Erythroblast (primary cell): ENCODE measurements around the gene EVI5.

Experiments
- GATA1 ChIP-seq: IDR thresholded peaks from 2 replicates; pipeline ENCODE4 v1.6.1; 2011; ENCODE audit warnings: low read depth, mild to moderate bottlenecking, control low read depth, low read length, moderate library complexity
- POLR2A ChIP-seq: IDR thresholded peaks from 2 replicates; pipeline ENCODE4 v1.6.1; 2011; ENCODE audit warnings: mild to moderate bottlenecking, low read length

- TF ChIP-seq POLR2A: no peak
- no peak for TF ChIP-seq GATA1
These were observed 197.5 kb downstream of the EVI5 start for GRCh38 chr1:92587445-92587844.
